Panc1 (cell line): ENCODE results near the gene TMEM256. TPM values are rescaled to one million over a fixed set of nuclear protein-coding genes. Genes with fewer than 3 reads are reported as not detected.

Source experiments
- ATAC-seq: fragments of 200-7000 bp; cut with Tn5 transposase; 2 replicates; pipeline ENCODE4 v1.9.1; 2020; ENCODE audit warnings: mild to moderate bottlenecking, moderate library complexity
- BruUV-seq: library from RNA; stranded (reverse); fragments of 400-500 nt; replicated peaks from 2 replicates; lab custom pipeline; 2021; lab: Mats Ljungman, UMichigan
- CTCF ChIA-PET: fragments of 300-600 bp; sonication (Branson Sonifier 250); formaldehyde crosslinking; loops from one replicate; lab custom pipeline; 2022; ENCODE audit warnings: antibody characterized with exemption; lab: Charles Lee
- POLR2A ChIA-PET: fragments of 300-600 bp; sonication (Branson Sonifier 250); formaldehyde crosslinking; loops from one replicate; lab custom pipeline; 2022; ENCODE audit warnings: antibody characterized with exemption; lab: Charles Lee
- DNase-seq: peaks from one replicate; pipeline ENCODE4 v3.0.0-alpha.2; 2010; ENCODE audit warnings: low read depth, low spot score
- H3K27ac ChIP-seq: 2 replicates; pipeline ENCODE4 v1.5.1; 2011; ENCODE audit warnings: mild to moderate bottlenecking, low read length, inconsistent platforms
- H3K27me3 ChIP-seq: fragments of 200-500 bp; sonication (Bioruptor generic); 2 replicates; pipeline ENCODE4 v1.6.0; 2014; ENCODE audit warnings: low read length, inconsistent platforms; ENCODE audit not compliant: control insufficient read depth, insufficient read depth
- H3K36me3 ChIP-seq: fragments of 200-500 bp; sonication (Bioruptor generic); 2 replicates; pipeline ENCODE4 v1.5.1; 2014; ENCODE audit warnings: inconsistent platforms, mild to moderate bottlenecking, low read length, moderate library complexity; ENCODE audit not compliant: control insufficient read depth, insufficient read depth
- H3K4me1 ChIP-seq: 2 replicates; pipeline ENCODE4 v1.5.1; 2011; ENCODE audit warnings: inconsistent platforms, mild to moderate bottlenecking, low read length, moderate library complexity; ENCODE audit not compliant: control insufficient read depth, insufficient read depth
- H3K4me3 ChIP-seq, 2 experiments: 2 replicates each; pipeline ENCODE4 v1.5.1; 2011 to 2012; ENCODE audit warnings: low read depth in 2 of 2, low read length in 2 of 2, mild to moderate bottlenecking in 2 of 2, inconsistent platforms in 1 of 2, moderate library complexity in 1 of 2
- H3K9me3 ChIP-seq: fragments of 200-500 bp; sonication (Bioruptor generic); 2 replicates; pipeline ENCODE4 v1.5.1; 2014; ENCODE audit warnings: low read depth, mild to moderate bottlenecking, inconsistent platforms, low read length, moderate library complexity; ENCODE audit not compliant: control insufficient read depth, insufficient read depth
- CTCF ChIP-seq: fragments of 450-650 bp; IDR thresholded peaks from 2 replicates; pipeline ENCODE4 v1.5.1; 2017; ENCODE audit warnings: mild to moderate bottlenecking
- POLR2AphosphoS5 ChIP-seq: IDR thresholded peaks from 2 replicates; pipeline ENCODE4 v1.6.1; 2012; ENCODE audit warnings: mild to moderate bottlenecking, low read depth, low read length, moderate library complexity
- REST ChIP-seq, 2 experiments: IDR thresholded peaks; 2 replicates each; pipeline ENCODE4 v1.6.1; 2011 to 2012; ENCODE audit warnings: low read depth in 2 of 2, control low read depth in 1 of 2, low read length in 1 of 2, mild to moderate bottlenecking in 1 of 2, moderate library complexity in 1 of 2; ENCODE audit not compliant: insufficient read depth in 1 of 2
- SIN3A ChIP-seq: IDR thresholded peaks from 2 replicates; pipeline ENCODE4 v1.6.1; 2012; ENCODE audit warnings: low read depth, mild to moderate bottlenecking, low read length, moderate library complexity, borderline replicate concordance; ENCODE audit not compliant: insufficient read depth
- TCF7L2 ChIP-seq: IDR thresholded peaks from 2 replicates; pipeline ENCODE4 v1.6.1; 2011; ENCODE audit warnings: mild to moderate bottlenecking, low read depth, low read length, inconsistent platforms
- in situ Hi-C: cut with HindIII; loops from 2 replicates; pipeline ENCODE4 v1.10.0; 2016; ENCODE audit warnings: low sequenced_read_pairs, low pct_unique_long_range_greater_than_20kb
- intact Hi-C: fragments of 100-400 bp; cut with micrococcal nuclease; formaldehyde crosslinking; loops from one replicate; pipeline ENCODE4 v1.10.0; 2022; ENCODE audit not compliant: unreplicated experiment
- total RNA-seq: library from RNA; stranded (reverse); gene quantifications from one replicate; pipeline ENCODE4 v1.2.1, GENCODE V29; 2021; ENCODE audit not compliant: unreplicated experiment

The TMEM256 gene
- total RNA-seq, 1 experiment from 2014 or later = 35.8 TPM

GRCh38 chr17:7419819-7420610 is 16.1 kb upstream of the TMEM256 start, which contains the start of gene SPEM1:
TSS of gene SPEM1 (plus strand) at chr17:7420324. CDS start at chr17:7420385, 61 bp downstream.
- Histone ChIP-seq H3K9me3 (no peaks in the 10 kb centered on the region), H3K4me3 (no peak within 1 kb of the TSS), H3K4me1 (no peaks in the 10 kb centered on the region), H3K27ac (no peak within 1 kb of the TSS), H3K27me3 (no peaks in the 10 kb centered on the region), H3K36me3 (no peaks in the 10 kb centered on the region)
- TF ChIP-seq TCF7L2 = no peak
- no peak for ATAC-seq
- in situ Hi-C loops (no loop called here), intact Hi-C loops (no loop called here)
- no TSS peak for BruUV-seq
- ChIA-PET CTCF (no interaction called here), POLR2A (no interaction called here)
- DNase-seq = no peak

GRCh38 chr17:7418472-7419152 is 14.7 kb upstream of the TMEM256 start:
- BruUV-seq = no TSS peak
- Histone ChIP-seq H3K4me1 (no peaks in the 10 kb centered on the region), H3K9me3 (no peaks in the 10 kb centered on the region), H3K4me3 (no peak overlapping the region), H3K27me3 (no peaks in the 10 kb centered on the region), H3K36me3 (no peaks in the 10 kb centered on the region), H3K27ac (no peak overlapping the region)
- CTCF ChIA-PET = interaction anchor here (0.6 kb wide), 1 partner anchor 15 kb away, joined by 4 read pairs; no protein-coding TSS in a partner anchor
- DNase-seq = no peak
- TF ChIP-seq SIN3A (no peak), REST (IDR thresholded peaks at IDR 0.05; ENCODE audit: insufficient read depth in 1 of 2, low read depth in 2 of 2, low read length in 1 of 2) (no peak), CTCF (no peak), TCF7L2 (no peak), POLR2AphosphoS5 (no peak)
- ATAC-seq = no peak
- intact Hi-C loops (no loop called here), in situ Hi-C loops (no loop called here)
- POLR2A ChIA-PET = no interaction called here
